ENCODE data around the gene APOL4. TPM values are rescaled to one million over a fixed set of nuclear protein-coding genes. Genes with fewer than 3 reads are reported as not detected.

APOL4 gene
- total and polyA plus RNA-seq, 3 donors from 2014 or later: 0.55 to 4.3 (median 4.3) TPM

DNA sequence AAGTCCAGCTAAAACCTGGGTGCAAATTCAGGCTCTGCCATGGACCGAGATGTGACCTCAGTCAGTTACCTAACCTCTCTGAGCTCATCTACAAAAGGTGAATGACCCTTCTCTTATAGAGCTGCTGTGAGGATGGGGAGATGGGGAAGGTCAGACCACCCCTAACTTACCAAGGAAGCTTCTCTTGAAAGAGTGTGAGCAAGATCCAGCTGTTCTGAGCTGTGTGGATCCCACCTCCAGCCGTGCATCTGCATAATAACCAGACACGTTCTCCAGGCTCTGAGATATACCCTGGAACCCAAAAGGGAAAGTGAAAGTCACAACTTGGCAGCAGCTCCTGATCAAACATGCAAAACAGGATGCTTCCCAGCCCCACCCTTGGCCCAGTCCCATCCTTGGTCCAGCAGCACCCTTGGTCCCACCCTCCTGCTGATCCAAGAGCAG, 41.1 kb downstream of the APOL4 start, which contains the start of gene APOL3:
Gene APOL3 (minus strand): TSS at position 257 of the 444 bp plus-strand sequence. CDS start 11,700 bp downstream, outside the sequence.
- H3K36me3 ChIP-seq (ENCODE audit: low read depth, missing control alignments): no peaks in the 10 kb centered on the region
- peak; percentile 77 for DNase-seq
- H3K27ac ChIP-seq: peak within 1 kb of the TSS; percentile 56 to 84
- H3K9me3 ChIP-seq: no peaks in the 10 kb centered on the region
- no peak for TF ChIP-seq POLR2A (IDR thresholded peaks at IDR 0.05)
- TF ChIP-seq, protein P1, sequence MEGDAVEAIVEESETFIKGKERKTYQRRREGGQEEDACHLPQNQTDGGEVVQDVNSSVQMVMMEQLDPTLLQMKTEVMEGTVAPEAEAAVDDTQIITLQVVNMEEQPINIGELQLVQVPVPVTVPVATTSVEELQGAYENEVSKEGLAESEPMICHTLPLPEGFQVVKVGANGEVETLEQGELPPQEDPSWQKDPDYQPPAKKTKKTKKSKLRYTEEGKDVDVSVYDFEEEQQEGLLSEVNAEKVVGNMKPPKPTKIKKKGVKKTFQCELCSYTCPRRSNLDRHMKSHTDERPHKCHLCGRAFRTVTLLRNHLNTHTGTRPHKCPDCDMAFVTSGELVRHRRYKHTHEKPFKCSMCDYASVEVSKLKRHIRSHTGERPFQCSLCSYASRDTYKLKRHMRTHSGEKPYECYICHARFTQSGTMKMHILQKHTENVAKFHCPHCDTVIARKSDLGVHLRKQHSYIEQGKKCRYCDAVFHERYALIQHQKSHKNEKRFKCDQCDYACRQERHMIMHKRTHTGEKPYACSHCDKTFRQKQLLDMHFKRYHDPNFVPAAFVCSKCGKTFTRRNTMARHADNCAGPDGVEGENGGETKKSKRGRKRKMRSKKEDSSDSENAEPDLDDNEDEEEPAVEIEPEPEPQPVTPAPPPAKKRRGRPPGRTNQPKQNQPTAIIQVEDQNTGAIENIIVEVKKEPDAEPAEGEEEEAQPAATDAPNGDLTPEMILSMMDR (IDR thresholded peaks at IDR 0.05): no peak
- H3K27me3 ChIP-seq: no peaks in the 10 kb centered on the region
- peak within 1 kb of the TSS; percentile 6 to 17 for H3K4me3 ChIP-seq
- H3K4me1 ChIP-seq: peaks cover 25% of the 10 kb centered on the region
- WGBS, 2 donors: 46 to 61% methylated on average over 2 to 3 of the region's 3 CpGs
- intact Hi-C loops (cut with DNase I; ENCODE audit: low total_unique reads): no loop called here

DNA sequence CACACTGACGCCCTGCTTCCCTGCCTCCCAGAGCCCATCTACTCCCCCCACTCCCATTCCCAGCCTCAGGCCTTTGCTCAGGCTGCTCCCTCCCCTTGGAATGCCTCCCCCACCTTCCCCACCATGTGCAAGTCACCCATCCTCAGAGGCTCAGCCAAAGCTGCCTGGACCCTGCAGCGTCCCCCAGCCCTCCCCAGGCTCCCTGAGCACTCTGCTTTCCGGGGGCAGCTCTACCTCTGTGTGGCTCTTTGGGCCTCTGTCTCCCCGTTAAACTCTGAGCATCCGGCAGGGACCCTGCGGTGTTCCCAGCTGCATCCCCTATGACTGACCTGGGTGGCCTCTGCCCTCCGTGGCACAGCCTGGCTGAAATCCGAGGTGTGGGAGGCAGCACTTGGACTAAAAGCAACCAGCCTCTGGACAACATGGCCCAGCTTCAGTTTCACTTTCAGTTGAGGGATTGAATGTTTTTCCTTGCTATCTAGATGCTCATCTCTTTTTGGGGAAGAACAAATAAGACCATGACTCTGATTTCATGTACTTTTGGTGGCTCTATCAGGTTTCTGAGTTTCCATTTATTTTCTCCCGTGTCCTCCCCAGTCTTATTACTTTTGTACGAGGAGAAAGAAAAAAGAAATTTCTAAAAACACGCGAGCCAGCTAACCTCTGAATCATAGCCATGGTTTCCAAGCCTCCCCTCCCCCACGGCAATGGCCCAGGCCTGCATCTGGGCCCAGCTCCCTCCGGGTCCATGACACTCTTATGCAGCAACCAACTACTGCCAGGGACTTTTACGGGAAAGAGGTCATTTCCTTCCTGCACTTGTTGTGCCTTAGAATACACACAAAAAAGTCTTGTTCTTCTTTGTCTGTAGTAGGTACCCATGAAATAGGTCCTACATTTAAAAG, 44.8 kb downstream of the APOL4 start:
- H3K36me3 ChIP-seq (ENCODE audit: low read depth, missing control alignments): no peaks in the 10 kb centered on the region
- WGBS, 2 donors: 29 to 49% methylated on average over 12 to 15 of the region's 15 CpGs
- H3K4me3 ChIP-seq: peak overlapping the region; percentile 2 to 13
- H3K4me1 ChIP-seq: peaks cover 35% of the 10 kb centered on the region
- TF ChIP-seq, protein P1 (IDR thresholded peaks at IDR 0.05): no peak
- TF ChIP-seq POLR2A (IDR thresholded peaks at IDR 0.05): no peak
- peak; percentile 85 for DNase-seq
- no peaks in the 10 kb centered on the region for H3K9me3 ChIP-seq
- H3K27ac ChIP-seq: peak overlapping the region; percentile 90
- no peaks in the 10 kb centered on the region for H3K27me3 ChIP-seq
- intact Hi-C loops (cut with DNase I; ENCODE audit: low total_unique reads): no loop called here

DNA sequence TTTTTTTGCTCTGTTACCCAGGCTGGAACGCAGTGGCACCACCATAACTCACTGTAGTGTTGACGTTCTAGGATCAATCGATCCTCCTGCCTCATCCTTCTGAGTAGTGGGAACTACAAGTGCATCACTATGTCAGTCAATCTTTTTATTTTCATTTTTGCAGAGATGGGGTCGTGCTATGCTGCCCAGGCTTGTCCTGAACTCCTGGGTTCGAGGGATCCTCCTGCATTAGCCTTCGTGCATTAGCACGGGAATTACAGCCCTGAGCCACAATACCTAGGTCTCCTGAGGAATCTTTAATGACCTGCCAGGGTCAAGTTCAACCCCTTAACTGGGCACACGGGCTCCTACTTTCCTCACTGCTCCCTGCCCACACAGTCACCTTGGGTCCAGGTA, 45.5 kb downstream of the APOL4 start:
- intact Hi-C loops (cut with DNase I; ENCODE audit: low total_unique reads): no loop called here
- no peak for TF ChIP-seq POLR2A (IDR thresholded peaks at IDR 0.05)
- TF ChIP-seq, protein P1 (IDR thresholded peaks at IDR 0.05): no peak
- Histone ChIP-seq H3K36me3 (ENCODE audit: low read depth, missing control alignments) (no peaks in the 10 kb centered on the region), H3K27me3 (no peaks in the 10 kb centered on the region), H3K4me3 (peak overlapping the region in 1 of 2 donors; percentile 2), H3K4me1 (peaks cover 39% of the 10 kb centered on the region), H3K9me3 (no peaks in the 10 kb centered on the region), H3K27ac (peak overlapping the region; percentile 90)
- WGBS, 2 donors: 39 to 44% methylated on average over 8 of the region's 8 CpGs
- DNase-seq: no peak

DNA sequence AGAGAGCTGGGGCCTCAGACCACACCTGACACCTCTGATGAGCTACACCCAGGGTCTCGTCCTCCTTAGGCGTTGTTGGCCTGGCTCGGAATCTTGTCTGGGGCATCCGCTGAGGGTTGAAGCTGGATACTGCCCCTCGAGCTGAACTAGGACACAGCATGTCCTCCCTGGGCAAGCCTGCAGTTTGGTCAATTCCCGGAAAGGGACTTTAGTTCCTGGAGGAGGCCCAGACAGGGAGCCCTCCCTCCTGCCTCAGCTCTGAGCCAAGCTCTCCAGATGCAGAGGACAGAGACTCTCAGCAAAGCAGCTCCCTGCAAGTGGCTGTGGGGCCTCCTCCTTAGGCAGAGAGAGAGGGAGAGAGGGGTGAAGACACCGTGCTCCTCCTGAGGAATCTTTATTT, 45.9 kb downstream of the APOL4 start:
- DNase-seq: peak; percentile 76
- Histone ChIP-seq H3K4me1 (peaks cover 39% of the 10 kb centered on the region), H3K27me3 (no peaks in the 10 kb centered on the region), H3K27ac (peak overlapping the region; percentile 90), H3K4me3 (no peak overlapping the region), H3K9me3 (no peaks in the 10 kb centered on the region), H3K36me3 (ENCODE audit: low read depth, missing control alignments) (no peaks in the 10 kb centered on the region)
- intact Hi-C loops (cut with DNase I; ENCODE audit: low total_unique reads): no loop called here
- WGBS, 2 donors: 16 to 44% methylated on average over 6 to 7 of the region's 7 CpGs
- TF ChIP-seq POLR2A (IDR thresholded peaks at IDR 0.05): no peak
- TF ChIP-seq, protein P1 (IDR thresholded peaks at IDR 0.05): no peak

All from testis (tissue), 3 donors.